Measurements from ENCODE around the gene PRCC. TPM values are rescaled to one million over a fixed set of nuclear protein-coding genes. Genes with fewer than 3 reads are reported as not detected.

PRCC gene
- total RNA-seq, 4 donors from 2014 or later, result 33.4 to 41.0 (median 33.9) TPM

- 80 to 83% methylated on average over 4 of the region's 4 CpGs for WGBS, 2 donors (ENCODE audit: low coverage in 1 of 2)
- ATAC-seq, result no peak
- Histone ChIP-seq H3K4me3 (no peak overlapping the region), H3K4me1 (no peaks in the 10 kb centered on the region), H3K27ac (no peak overlapping the region), H3K36me3 (peaks cover 0 to 99% of the 10 kb centered on the region in 2 donors), H3K27me3 (no peaks in the 10 kb centered on the region), H3K9me3 (no peaks in the 10 kb centered on the region)
- no peak for TF ChIP-seq POLR2A (IDR thresholded peaks at IDR 0.05)
- no peak for TF ChIP-seq EP300 (IDR thresholded peaks at IDR 0.05)
- no peak for TF ChIP-seq CTCF (IDR thresholded peaks at IDR 0.05)
- TF ChIP-seq POLR2AphosphoS5 (IDR thresholded peaks at IDR 0.05), result no peak
These were observed 22.4 kb downstream of the PRCC start for GRCh38 chr1:156789621-156790318.

GRCh38 chr1:156794506-156795373 is 27.4 kb downstream of the PRCC start:
- H3K27me3 ChIP-seq, result no peaks in the 10 kb centered on the region
- WGBS, 2 donors (ENCODE audit: low coverage in 1 of 2), result 65 to 69% methylated on average over 7 of the region's 7 CpGs
- no peak for ATAC-seq
- H3K4me1 ChIP-seq, result no peaks in the 10 kb centered on the region
- H3K9me3 ChIP-seq, result no peaks in the 10 kb centered on the region
- H3K4me3 ChIP-seq, result no peak overlapping the region
- peaks cover 4 to 100% of the 10 kb centered on the region in 2 donors for H3K36me3 ChIP-seq
- no peak overlapping the region for H3K27ac ChIP-seq
- no peak for TF ChIP-seq CTCF (IDR thresholded peaks at IDR 0.05)
- no peak for TF ChIP-seq POLR2A (IDR thresholded peaks at IDR 0.05)
- no peak for TF ChIP-seq EP300 (IDR thresholded peaks at IDR 0.05)
- TF ChIP-seq POLR2AphosphoS5 (IDR thresholded peaks at IDR 0.05), result no peak

GRCh38 chr1:156795374-156795733 is 28.0 kb downstream of the PRCC start:
- Histone ChIP-seq H3K4me3 (no peak overlapping the region), H3K36me3 (peaks cover 5 to 100% of the 10 kb centered on the region in 2 donors), H3K27ac (no peak overlapping the region), H3K9me3 (no peaks in the 10 kb centered on the region), H3K27me3 (no peaks in the 10 kb centered on the region), H3K4me1 (no peaks in the 10 kb centered on the region)
- TF ChIP-seq EP300 (IDR thresholded peaks at IDR 0.05) (no peak), POLR2AphosphoS5 (IDR thresholded peaks at IDR 0.05) (no peak), CTCF (IDR thresholded peaks at IDR 0.05) (no peak), POLR2A (IDR thresholded peaks at IDR 0.05) (no peak)
- 90 to 95% methylated on average over 2 to 4 of the region's 5 CpGs for WGBS, 2 donors (ENCODE audit: low coverage in 1 of 2)
- no peak for ATAC-seq

GRCh38 chr1:156795787-156796186 is 28.5 kb downstream of the PRCC start:
- Histone ChIP-seq H3K4me1 (no peaks in the 10 kb centered on the region), H3K4me3 (no peak overlapping the region), H3K36me3 (peaks cover 8 to 100% of the 10 kb centered on the region in 2 donors), H3K9me3 (no peaks in the 10 kb centered on the region), H3K27ac (no peak overlapping the region), H3K27me3 (no peaks in the 10 kb centered on the region)
- TF ChIP-seq EP300 (IDR thresholded peaks at IDR 0.05) (no peak), POLR2A (IDR thresholded peaks at IDR 0.05) (no peak), CTCF (IDR thresholded peaks at IDR 0.05) (no peak), POLR2AphosphoS5 (IDR thresholded peaks at IDR 0.05) (no peak)
- 52 to 53% methylated on average over 7 of the region's 7 CpGs for WGBS, 2 donors (ENCODE audit: low coverage in 1 of 2)
- ATAC-seq, result no peak
